ENCODE measurements around the gene MDM4.

DNA sequence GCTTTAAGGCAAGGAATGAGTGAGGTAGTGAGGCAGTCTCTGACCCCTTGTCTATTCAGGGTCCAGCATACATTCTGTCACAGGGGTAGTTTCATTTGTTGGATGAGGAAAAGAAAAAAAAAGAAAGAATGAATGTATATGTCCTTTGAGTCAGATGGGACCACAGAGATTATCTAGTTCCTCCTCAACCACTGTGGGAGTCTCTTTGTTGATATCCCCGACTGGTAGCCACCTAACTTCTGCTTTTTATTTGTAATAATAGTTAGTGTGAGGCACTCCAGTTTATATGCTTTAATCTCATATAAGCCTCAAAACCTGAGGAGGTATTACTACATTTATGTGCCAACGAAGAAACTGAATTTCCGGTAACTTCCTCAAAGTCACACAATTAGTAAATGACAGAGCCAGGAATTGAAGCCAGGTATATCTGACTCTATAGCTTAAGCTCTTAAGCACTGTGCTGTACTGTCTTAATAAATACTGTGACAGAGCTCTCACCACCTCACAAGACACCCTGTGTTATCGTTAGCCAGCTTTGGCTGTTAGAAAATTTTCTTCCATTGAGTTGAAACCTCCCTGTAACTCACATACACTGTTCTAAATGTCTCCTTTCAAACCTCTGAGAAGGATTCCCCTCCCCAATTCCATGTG is 82.2 kb downstream of the MDM4 start:
- TF ChIP-seq, protein P1, sequence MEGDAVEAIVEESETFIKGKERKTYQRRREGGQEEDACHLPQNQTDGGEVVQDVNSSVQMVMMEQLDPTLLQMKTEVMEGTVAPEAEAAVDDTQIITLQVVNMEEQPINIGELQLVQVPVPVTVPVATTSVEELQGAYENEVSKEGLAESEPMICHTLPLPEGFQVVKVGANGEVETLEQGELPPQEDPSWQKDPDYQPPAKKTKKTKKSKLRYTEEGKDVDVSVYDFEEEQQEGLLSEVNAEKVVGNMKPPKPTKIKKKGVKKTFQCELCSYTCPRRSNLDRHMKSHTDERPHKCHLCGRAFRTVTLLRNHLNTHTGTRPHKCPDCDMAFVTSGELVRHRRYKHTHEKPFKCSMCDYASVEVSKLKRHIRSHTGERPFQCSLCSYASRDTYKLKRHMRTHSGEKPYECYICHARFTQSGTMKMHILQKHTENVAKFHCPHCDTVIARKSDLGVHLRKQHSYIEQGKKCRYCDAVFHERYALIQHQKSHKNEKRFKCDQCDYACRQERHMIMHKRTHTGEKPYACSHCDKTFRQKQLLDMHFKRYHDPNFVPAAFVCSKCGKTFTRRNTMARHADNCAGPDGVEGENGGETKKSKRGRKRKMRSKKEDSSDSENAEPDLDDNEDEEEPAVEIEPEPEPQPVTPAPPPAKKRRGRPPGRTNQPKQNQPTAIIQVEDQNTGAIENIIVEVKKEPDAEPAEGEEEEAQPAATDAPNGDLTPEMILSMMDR (IDR thresholded peaks at IDR 0.05), result no peak
- TF ChIP-seq EZH2 (IDR thresholded peaks at IDR 0.05; ENCODE audit: borderline replicate concordance, insufficient read depth, low read depth, low read length, poor library complexity, severe bottlenecking), result no peak
